HG02840 (cell line): ENCODE results near the gene RNF26.

Experiments
- ATAC-seq: cut with Tn5 transposase; IDR thresholded peaks from one replicate; pipeline ENCODE4 v1.9.1; 2021; ENCODE audit warnings: mild to moderate bottlenecking, moderate library complexity, moderate number of reproducible peaks; ENCODE audit not compliant: unreplicated experiment, low FRiP score

RNF26 gene

GRCh38 chr11:119335091-119335654 lies 846 bp downstream of the RNF26 start:
- ATAC-seq: no peak

- no peak for ATAC-seq
Observed at GRCh38 chr11:119335655-119336543, 1.6 kb downstream of the RNF26 start.

- ATAC-seq: no peak
Observed at GRCh38 chr11:119336744-119337469, 2.6 kb downstream of the RNF26 start.

GRCh38 chr11:119337581-119338317 lies 3.4 kb downstream of the RNF26 start:
- ATAC-seq: no peak

- no peak for ATAC-seq
Observed at GRCh38 chr11:119338318-119338890, 4.1 kb downstream of the RNF26 start.

GRCh38 chr11:119338965-119339588 lies 4.8 kb downstream of the RNF26 start:
- no peak for ATAC-seq

GRCh38 chr11:119339589-119340334 lies 5.4 kb downstream of the RNF26 start:
- no peak for ATAC-seq

GRCh38 chr11:119340335-119341221 lies 6.3 kb downstream of the RNF26 start, which contains the start of gene C1QTNF5:
TSS of gene C1QTNF5 (minus strand) at chr11:119340883. CDS start at chr11:119340397, 486 bp downstream.
- ATAC-seq: no peak

- no peak for ATAC-seq
Observed at GRCh38 chr11:119341222-119342022, 7.1 kb downstream of the RNF26 start.

- no peak for ATAC-seq
Observed at GRCh38 chr11:119342023-119342300, 7.6 kb downstream of the RNF26 start.

GRCh38 chr11:119342362-119343130 lies 8.2 kb downstream of the RNF26 start:
- ATAC-seq: no peak

- no peak for ATAC-seq
Observed at GRCh38 chr11:119343726-119344125, 9.4 kb downstream of the RNF26 start.

- ATAC-seq: no peak
Observed at GRCh38 chr11:119344291-119345010, 10.1 kb downstream of the RNF26 start.

GRCh38 chr11:119345685-119346084 lies 11.4 kb downstream of the RNF26 start:
- ATAC-seq: no peak

- ATAC-seq: no peak
Observed at GRCh38 chr11:119346605-119347004, 12.3 kb downstream of the RNF26 start, which contains the start of gene MFRP. TSS of gene MFRP (minus strand) at chr11:119346705. CDS start at chr11:119346513, 192 bp downstream.

GRCh38 chr11:119347242-119347641 lies 12.9 kb downstream of the RNF26 start:
- no peak for ATAC-seq
